ENCODE data around the gene SYNC. TPM values are rescaled to one million over a fixed set of nuclear protein-coding genes. Genes with fewer than 3 reads are reported as not detected.

SYNC gene
- polyA plus RNA-seq (2011; rRNA removed) (50.4 and 65.1 TPM in 2 replicates), polyA minus RNA-seq (2011; rRNA and poly(A)+ RNA removed) (63.5 and 68.5 TPM in 2 replicates)

GRCh38 chr1:32702599-32703478, at the start of gene SYNC:
TSS of gene SYNC (minus strand) at chr1:32702770. CDS start at chr1:32702660, 110 bp downstream.
- Histone ChIP-seq H3K27me3 (ENCODE audit: control insufficient read depth, insufficient read depth, low read length) (no peaks in the 10 kb centered on the region), H3K4me3 (ENCODE audit: low read depth, low read length) (peak within 1 kb of the TSS; percentile 81), H3K27ac (ENCODE audit: low read depth, low read length) (peak within 1 kb of the TSS; percentile 99), H3K9me3 (ENCODE audit: control insufficient read depth, insufficient read depth, low read length) (peaks cover 4% of the 10 kb centered on the region)
- CTCF ChIA-PET = interaction anchor here (0.6 to 2.2 kb wide), 2 partner anchors 9 to 371 kb away, joined by 3 to 12 read pairs; no protein-coding TSS in a partner anchor
- peak; percentile 63 for DNase-seq (ENCODE audit: low read depth, low spot score)
- POLR2A ChIA-PET = interaction anchor here (0.6 to 4.2 kb wide), 21 partner anchors 8 to 636 kb away, joined by 3 to 40 read pairs (median 5); partner anchors contain the start of genes RBBP4, S100PBP and YARS1
- no peak for TF ChIP-seq CTCF (IDR thresholded peaks at IDR 0.05; ENCODE audit: low read depth, low read length)

GRCh38 chr1:32749771-32750170, 47.2 kb upstream of the SYNC start:
- H3K4me3 ChIP-seq (ENCODE audit: low read depth, low read length) = no peak overlapping the region
- no peak overlapping the region for H3K27ac ChIP-seq (ENCODE audit: low read depth, low read length)
- no peaks in the 10 kb centered on the region for H3K9me3 ChIP-seq (ENCODE audit: control insufficient read depth, insufficient read depth, low read length)
- POLR2A ChIA-PET = no interaction called here
- H3K27me3 ChIP-seq (ENCODE audit: control insufficient read depth, insufficient read depth, low read length) = no peaks in the 10 kb centered on the region
- DNase-seq (ENCODE audit: low read depth, low spot score) = no peak
- no peak for TF ChIP-seq CTCF (IDR thresholded peaks at IDR 0.05; ENCODE audit: low read depth, low read length)
- CTCF ChIA-PET = interaction anchor here (1.5 kb wide), 1 partner anchor 38 kb away, joined by 8 read pairs; no protein-coding TSS in a partner anchor

GRCh38 chr1:32749332-32749731, 46.8 kb upstream of the SYNC start:
- no peaks in the 10 kb centered on the region for H3K27me3 ChIP-seq (ENCODE audit: control insufficient read depth, insufficient read depth, low read length)
- no peak for DNase-seq (ENCODE audit: low read depth, low spot score)
- H3K4me3 ChIP-seq (ENCODE audit: low read depth, low read length) = no peak overlapping the region
- no peak overlapping the region for H3K27ac ChIP-seq (ENCODE audit: low read depth, low read length)
- no peak for TF ChIP-seq CTCF (IDR thresholded peaks at IDR 0.05; ENCODE audit: low read depth, low read length)
- no peaks in the 10 kb centered on the region for H3K9me3 ChIP-seq (ENCODE audit: control insufficient read depth, insufficient read depth, low read length)
- ChIA-PET POLR2A (no interaction called here), CTCF (interaction anchor here (1.5 kb wide), 1 partner anchor 37 kb away, joined by 8 read pairs; no protein-coding TSS in a partner anchor)

GRCh38 chr1:32748926-32749325, 46.4 kb upstream of the SYNC start:
- POLR2A ChIA-PET = no interaction called here
- CTCF ChIA-PET = interaction anchor here (1.5 kb wide), 1 partner anchor 37 kb away, joined by 8 read pairs; no protein-coding TSS in a partner anchor
- DNase-seq (ENCODE audit: low read depth, low spot score) = no peak

More at GRCh38 chr1:32748926-32749325, 46.4 kb upstream of the SYNC start:
- no peak for TF ChIP-seq CTCF (IDR thresholded peaks at IDR 0.05; ENCODE audit: low read depth, low read length)
- H3K4me3 ChIP-seq (ENCODE audit: low read depth, low read length) = no peak overlapping the region
- no peak overlapping the region for H3K27ac ChIP-seq (ENCODE audit: low read depth, low read length)
- H3K27me3 ChIP-seq (ENCODE audit: control insufficient read depth, insufficient read depth, low read length) = no peaks in the 10 kb centered on the region
- H3K9me3 ChIP-seq (ENCODE audit: control insufficient read depth, insufficient read depth, low read length) = no peaks in the 10 kb centered on the region
